GM21515 (cell line): ENCODE measurements around the gene SERPINE3.

Source experiments
- ATAC-seq: cut with Tn5 transposase; IDR thresholded peaks from one replicate; pipeline ENCODE4 v1.9.1; 2021; ENCODE audit not compliant: unreplicated experiment

SERPINE3 gene

DNA sequence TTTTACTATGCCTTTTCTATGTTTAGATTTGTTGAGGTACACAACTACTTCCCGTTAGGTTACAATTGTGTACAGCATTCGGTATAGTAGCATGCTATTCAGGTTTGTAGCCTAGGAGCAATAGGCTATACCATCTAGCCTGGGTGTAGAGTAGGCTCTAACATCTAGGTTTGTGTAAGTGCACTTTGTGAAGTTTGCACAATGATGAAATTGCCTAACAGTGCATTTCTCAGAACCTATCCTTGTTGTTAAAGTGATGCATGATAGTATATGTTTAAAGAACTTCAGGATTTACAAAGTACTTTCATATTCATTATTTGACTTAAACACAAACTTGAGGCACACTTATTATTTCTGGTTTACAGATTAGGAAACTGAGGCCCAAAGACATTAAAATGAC, 11.5 kb upstream of the SERPINE3 start:
- ATAC-seq: no peak

- no peak for ATAC-seq
Observed at GRCh38 chr13:51328488-51328887, 11.0 kb upstream of the SERPINE3 start.

- ATAC-seq: no peak
Observed at GRCh38 chr13:51329606-51330005, 9.9 kb upstream of the SERPINE3 start.

GRCh38 chr13:51330791-51331190, 8.7 kb upstream of the SERPINE3 start:
- no peak for ATAC-seq

- ATAC-seq: no peak
Observed at GRCh38 chr13:51331354-51331861, 8.1 kb upstream of the SERPINE3 start.

- ATAC-seq: no peak
Observed at GRCh38 chr13:51332566-51333361, 6.7 kb upstream of the SERPINE3 start.

DNA sequence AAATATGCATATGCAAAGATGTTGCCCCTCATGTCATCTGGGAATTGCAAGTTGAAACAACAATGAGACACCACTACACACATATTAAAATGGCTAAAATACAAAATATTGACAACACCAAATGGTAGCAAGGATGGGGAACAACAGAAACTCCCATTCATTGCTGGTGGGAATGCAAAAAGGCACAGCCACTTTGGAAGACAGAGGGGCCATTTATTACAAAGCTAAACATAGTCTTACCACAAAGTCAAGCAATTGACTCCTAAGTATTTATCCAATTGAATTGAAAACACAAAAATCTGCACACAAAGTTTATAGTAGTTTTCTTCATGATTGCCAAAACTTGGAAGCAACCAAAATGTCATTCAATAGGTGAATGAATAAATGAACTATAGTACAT, 6.1 kb upstream of the SERPINE3 start:
- no peak for ATAC-seq

GRCh38 chr13:51333826-51334225, 5.7 kb upstream of the SERPINE3 start:
- ATAC-seq: no peak

- ATAC-seq: no peak
Observed at GRCh38 chr13:51336746-51337145, 2.7 kb upstream of the SERPINE3 start.

GRCh38 chr13:51339952-51340732, 651 bp downstream of the SERPINE3 start:
- no peak for ATAC-seq

DNA sequence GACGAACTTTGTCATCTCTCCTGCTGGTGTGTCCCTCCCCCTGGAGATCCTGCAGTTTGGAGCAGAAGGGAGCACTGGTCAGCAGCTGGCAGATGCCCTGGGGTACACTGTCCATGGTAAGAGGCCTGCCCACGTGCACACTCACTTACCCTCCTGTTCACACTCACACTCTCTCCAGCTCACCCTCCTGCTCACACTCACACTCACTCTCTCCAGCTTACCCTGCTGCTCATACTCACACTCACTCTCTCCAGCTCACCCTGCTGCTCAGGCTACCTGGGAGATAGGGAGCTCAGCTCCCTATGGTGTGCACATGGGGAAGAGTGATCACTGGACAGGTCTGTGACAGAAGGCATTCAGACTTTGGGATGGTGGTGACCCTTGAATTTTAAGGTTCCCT, 1.7 kb downstream of the SERPINE3 start:
- no peak for ATAC-seq

DNA sequence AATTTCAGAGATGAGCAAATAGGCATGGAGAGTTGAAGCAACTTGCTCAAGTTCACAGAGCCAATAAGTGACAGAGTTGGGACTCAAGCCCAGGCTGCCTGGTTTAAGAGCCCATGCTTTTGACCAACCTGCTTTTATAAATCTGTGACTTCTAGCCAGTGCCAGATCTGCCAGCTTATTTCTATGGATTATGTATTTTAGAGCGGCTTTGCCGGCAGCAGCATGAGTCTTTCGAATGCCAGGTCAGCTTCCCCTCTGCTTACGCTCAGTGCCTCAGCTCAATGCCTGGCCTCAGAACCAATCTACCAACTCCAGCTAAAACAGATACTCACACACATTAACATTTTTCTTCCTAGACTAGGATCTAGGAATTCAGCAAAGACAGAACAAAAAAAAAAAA, 2.3 kb downstream of the SERPINE3 start:
- ATAC-seq: no peak

DNA sequence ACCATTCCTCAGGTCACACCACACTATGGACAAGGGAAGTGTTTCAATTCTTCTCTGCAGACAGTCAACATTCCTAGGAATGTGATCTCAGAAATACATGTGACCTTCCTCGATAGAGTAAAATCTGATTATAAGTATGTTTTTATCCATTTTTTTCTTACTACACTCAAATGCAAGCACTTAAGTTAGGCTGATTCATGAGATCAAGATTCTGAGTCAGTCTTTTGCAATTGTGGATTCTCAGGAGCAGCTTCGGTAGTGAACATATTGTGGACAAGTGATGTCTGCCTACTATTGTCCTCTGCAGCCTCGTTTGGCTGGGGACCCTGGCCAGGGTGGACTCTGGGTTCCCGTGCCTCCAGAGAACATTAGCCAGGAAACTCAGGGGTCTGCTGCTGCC, 3.2 kb downstream of the SERPINE3 start:
- ATAC-seq: no peak

DNA sequence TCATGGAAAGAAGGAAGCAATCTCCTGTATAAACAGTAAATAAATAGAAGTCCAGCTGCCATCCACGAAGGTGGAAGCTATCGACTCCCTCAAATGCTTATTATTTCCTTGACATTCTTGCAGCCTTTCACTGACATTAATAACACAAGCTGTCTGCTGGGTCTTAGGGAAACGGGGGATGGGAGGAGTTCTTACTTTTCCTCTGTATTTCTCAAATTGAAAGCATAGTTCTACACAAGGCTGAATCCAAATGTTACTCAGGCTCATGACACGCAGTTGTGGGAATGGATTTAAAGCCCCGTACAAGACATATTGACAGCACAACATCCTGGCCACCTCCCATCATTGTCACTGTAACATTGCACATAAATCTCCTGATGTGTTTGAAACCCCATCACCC, 4.0 kb downstream of the SERPINE3 start:
- no peak for ATAC-seq

GRCh38 chr13:51346397-51346796, 6.9 kb downstream of the SERPINE3 start:
- no peak for ATAC-seq

GRCh38 chr13:51347099-51347498, 7.6 kb downstream of the SERPINE3 start:
- ATAC-seq: no peak

GRCh38 chr13:51348069-51348967, 8.8 kb downstream of the SERPINE3 start:
- ATAC-seq: no peak

DNA sequence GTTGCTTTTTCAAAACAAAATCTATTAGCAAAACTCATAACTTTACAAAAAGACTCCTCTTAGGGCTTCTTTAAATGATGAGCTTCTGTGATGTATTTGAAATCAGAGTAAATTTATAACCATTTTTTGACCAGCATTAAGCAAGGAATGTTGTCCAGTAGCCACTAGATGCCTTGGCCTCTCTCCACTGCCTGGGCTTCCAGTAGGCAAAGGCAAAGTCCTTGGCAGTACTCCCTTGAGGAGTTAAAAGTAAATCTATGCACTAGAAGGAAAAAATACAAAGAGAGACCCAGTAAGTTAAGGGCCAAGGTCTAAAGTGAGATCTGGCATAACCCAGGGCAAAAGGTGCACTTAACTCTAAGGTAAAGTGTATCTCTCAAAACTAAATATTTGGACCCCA, 9.5 kb downstream of the SERPINE3 start:
- no peak for ATAC-seq

- ATAC-seq: no peak
Observed at GRCh38 chr13:51355217-51355616, 15.7 kb downstream of the SERPINE3 start.

GRCh38 chr13:51357928-51358595, 18.6 kb downstream of the SERPINE3 start:
- no peak for ATAC-seq

- ATAC-seq: no peak
Observed at GRCh38 chr13:51359352-51359751, 19.9 kb downstream of the SERPINE3 start.
